ENCODE results near the gene LGALS1.
A peak's percentile ranks its signal among the peaks of the same experiment; 100 is the strongest.
"Not testable (repeated sequence)": the region's sequence is repeated elsewhere in the genome, so short reads cannot be mapped to it uniquely, and the experiment has no call there.

LGALS1 gene

DNA sequence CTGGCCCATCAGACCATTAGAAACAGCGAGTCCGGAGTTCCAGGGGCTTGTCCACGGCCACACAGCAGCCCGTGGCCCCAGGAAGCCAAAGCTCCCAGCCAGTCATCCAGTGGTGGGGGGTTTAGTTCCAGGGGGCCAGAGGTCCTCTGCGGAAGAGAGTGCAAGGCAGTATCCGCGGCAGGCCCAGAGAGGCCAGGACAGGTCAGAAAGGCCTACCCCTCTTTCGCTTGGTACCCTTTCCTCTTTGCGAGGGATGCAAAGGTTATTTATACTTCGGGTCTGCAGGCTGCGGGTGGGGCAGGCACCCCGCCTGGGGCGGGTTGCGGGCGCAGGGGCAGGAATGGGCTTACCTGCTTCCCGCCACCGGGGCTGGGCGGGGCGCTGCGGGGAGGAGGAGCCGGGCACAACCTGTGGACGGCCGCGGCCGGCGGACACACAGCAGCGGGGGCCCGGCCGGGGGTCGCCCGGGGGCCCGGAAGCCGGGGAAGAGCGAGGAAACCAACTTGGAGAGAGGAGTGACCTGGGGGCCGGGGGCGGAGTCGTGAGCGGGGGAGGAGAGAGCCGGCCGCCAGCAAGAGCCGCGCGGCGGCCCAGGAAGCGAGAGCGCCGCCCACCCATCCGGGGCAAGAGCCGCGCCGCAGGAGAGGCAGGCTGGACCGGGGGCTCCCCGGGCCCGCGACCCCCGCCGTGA lies 36.2 kb upstream of the LGALS1 start, which contains the start of gene SH3BP1:
SH3BP1 (plus strand) TSS at position 600 of the 691 bp plus-strand sequence. CDS start 119 bp downstream, outside the sequence.
- DNase-seq (ENCODE audit: low spot score) = peak; percentile 83

DNA sequence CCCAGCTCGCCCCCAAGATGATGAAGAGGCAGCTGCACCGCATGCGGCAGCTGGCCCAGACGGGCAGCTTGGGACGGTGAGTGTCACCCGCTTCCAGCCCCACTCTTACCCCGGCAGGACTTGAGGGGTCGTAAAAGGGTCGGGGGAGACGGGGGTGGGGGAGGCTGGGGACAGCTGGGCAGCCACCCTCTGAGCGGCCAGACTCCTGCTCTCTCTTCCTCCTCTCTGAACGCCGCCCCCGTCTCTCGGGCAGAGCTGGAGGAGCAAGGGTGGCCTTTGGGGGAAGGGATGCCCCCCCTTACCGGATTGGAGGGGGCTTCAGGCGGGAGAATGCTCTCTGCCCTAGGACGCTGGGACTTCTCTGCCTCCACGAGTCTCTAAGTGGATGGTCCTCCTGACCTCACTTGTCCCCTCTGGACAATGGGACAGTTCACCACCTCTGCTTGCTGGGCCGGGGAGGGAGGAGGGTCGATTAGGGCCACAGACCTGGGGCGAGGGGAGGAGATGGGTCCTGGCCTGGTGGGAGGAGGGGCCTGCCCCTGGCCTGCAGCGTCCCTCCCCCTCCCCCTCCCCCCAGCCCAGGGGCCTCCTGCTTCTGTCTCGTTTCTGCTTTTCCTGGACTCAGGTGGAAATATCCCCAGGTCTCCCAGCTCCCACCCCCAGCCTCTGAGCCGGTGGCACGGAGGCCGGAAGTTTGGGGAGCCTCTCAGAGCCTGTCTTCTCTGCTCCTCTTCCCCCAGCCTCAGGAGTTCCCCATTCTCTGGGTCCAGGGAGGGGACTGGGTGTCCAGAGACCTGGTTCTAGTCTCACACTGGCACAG lies 35.5 kb upstream of the LGALS1 start:
- peak; percentile 71 for DNase-seq (ENCODE audit: low spot score)

DNA sequence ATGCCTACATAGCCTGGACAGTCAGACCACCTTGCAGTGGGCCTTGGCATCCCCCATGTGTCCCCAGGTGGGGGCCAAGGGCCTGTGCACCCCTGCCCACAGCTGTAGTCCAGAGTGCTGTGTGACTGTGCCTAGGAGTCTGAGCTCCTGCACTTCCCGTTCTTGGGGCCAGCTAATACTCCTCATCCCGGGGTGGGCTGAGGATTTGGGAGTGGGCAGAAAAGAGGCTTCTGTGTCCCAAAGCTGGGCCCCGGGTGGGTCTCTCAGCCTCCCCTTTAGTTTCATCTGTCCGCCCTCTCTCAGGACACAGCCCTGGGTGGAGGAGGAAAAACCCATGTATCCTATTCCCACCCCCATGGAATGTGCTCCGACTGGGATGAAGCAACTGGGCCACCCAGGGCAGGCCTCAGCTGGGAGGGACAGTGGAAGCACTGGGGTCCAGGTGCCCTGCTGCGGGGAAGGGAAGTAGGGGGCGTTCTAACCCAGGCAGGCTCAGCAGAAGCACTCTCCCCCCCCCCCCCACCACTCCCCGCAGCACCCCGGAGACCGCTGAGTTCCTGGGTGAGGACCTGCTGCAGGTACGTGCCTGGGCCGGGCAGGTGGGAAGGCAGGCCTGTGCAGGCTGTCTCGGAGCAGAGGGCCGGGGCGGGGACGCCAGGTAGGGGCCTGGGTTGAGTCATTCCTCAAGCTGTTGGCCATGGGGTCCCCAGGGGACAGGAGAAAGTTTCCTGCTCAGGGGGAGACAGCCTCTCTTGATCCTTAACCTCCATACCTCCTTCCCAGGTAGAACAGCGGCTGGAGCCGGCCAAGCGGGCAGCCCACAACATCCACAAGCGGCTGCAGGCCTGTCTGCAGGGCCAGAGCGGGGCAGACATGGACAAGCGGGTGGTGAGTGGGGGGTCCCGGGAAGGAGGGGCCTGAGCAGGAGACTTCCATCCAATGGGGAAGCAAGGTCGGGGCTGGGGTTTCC lies 34.6 kb upstream of the LGALS1 start:
- no peak for DNase-seq (ENCODE audit: low spot score)

DNA sequence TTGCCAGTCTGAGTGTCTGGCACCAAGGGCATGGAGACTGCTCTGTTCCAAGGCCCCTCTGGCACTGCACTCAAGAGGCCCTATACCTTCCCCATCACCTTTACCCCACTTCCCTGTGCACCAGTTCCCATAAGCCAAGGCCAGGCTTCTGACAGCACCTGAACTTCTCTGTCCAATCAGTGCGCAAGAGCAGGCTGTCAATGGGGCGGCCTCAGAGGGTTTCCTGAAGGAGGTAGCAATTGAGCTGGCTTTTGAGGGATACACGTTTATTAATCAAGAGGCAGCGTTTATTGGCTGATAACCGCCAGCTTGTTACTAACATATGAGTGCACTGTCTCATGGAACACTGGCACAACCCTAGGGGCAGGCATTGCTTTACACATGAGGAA lies 33.9 kb upstream of the LGALS1 start:
- no peak for DNase-seq (ENCODE audit: low spot score)

DNA sequence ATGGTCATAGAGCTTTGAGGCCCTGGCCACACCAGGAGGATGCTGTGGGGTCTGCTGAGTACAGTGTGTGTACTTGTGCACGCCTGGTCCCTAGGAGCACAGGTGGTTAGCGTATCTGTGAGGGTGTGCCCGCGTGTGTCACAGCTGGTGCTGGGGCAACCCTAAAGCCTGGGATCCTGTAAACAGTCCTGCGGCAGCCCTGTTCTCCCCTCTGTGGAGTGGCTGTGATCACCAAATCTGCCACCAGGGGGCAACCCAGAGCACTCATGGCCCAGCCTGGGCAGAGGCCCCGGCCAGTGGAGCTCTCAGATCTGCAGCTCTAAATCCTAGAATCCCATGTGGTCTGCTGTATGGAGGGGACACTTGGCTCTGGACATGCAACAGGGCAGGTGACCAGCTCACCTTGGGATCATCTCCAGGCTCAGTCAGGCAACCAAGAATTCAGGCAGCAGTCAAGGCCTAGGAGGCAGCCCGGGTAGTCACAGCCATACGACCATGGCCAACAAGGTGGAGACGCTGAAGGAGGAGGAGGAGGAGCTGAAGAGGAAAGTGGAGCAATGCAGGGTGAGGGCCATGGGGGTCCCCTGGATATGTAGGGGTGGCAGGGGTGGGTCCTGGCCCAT lies 32.1 kb upstream of the LGALS1 start:
- DNase-seq (ENCODE audit: low spot score) = peak; percentile 89

DNA sequence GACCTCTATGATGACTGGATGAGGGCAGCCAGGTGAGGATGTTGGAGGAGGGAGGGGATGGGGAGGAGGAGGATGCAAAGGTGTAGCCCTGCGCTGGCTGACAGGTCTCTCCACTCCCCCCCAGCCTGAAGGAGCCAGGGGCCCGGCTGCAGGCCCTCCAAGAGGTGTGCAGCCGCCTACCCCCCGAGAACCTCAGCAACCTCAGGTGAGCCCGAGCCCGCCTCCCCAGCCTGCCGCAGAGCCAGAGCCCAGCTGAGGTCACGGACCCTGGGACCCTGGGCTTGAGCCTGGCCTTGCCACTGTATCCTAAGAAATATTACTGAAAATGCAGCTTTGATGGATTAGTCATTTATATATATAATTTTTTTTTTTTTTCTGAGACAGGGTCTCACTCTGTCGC lies 28.1 kb upstream of the LGALS1 start:
- no peak for DNase-seq (ENCODE audit: low spot score)

DNA sequence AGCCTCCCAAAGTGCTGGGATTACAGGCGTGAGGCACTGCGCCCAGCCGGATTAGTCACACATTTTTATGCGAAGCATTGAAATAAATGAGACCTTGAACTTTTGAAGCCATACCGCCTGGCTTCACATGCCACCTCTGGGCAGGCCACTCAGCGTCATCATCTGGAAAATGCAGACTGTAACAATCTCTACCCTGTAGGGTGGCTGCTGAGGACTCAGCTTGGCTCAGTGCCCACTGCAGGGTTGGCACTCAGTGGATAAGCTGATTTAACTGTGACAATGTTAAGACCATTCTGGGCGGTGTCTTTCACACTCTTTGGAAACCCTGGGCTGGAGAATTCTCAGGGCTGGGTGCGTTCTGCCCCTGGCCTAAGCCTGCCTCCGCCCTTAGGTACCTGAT lies 27.5 kb upstream of the LGALS1 start:
- DNase-seq (ENCODE audit: low spot score) = no peak

DNA sequence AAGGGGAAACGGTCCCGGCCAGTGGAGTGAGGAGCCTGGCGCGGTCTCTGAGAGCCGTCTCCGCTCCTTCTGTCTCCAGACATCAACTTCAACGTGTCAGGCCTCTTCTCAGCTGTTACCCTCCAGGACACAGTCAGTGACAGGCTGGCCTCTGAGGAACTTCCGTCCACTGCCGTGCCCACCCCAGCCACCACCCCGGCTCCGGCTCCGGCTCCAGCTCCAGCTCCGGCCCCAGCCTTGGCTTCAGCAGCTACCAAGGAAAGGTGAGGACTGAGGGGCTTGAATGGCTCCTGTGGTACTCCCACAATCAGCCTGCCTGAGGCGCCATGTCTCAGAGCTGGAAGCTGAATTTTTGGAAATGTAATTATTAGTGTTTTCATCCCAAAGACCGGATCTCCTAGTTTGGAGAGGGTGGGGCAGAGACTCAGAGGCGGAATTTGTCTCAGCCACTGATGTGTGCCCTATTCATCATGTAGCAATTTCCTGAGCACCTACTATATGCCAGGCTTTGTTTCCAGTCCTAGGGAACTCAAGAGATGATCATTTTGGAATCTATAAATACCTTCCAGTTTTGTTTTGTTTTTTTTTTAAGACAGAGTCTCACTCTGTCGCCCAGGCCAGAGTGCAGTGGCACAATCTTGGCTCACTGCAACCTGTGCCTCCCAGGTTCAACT lies 24.8 kb upstream of the LGALS1 start:
- no peak for DNase-seq (ENCODE audit: low spot score)

DNA sequence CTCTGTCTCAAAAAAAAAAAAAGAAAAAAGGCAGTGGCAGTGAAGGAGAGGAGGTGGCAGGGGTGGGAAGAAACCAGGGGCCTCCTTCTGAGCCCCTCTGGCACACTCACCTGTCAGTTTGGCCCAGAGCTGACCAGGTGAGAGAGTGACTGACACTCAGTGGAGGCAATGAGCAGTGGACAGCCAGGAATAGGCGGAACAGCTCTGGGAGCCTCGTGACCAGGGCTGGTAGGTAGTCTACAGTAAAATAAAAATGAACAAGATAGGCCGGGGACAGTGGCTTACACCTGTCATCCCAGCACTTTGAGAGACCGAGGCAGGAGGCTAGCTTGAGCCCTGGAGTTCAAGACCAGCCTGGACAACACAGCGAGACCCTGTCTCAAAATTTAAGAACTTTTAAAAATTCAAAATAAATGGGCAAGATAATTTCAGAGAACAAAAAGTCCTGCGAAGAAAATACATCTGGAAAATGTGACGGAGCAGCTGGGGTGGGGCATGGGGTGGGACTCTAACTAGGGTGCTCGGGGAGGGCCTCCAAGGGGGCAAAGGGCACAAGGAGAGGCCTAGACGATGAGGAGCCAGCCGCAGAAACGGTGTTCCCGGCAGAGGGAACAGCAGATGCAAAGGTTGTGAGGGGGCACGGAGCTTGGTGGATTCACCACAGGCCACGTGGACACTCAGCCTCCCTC lies 20.7 kb upstream of the LGALS1 start:
- no peak for DNase-seq (ENCODE audit: low spot score)

DNA sequence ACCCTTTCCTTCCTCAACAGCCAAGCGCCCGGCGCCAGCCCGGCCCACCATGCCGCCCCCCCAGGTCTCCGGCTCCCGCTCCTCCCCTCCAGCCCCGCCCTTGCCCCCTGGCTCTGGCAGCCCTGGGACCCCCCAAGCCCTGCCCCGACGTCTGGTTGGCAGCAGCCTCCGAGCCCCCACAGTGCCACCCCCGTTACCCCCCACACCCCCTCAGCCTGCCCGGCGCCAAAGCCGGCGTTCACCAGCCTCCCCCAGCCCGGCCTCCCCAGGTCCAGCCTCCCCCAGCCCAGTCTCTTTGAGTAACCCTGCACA lies 20.2 kb upstream of the LGALS1 start:
- DNase-seq (ENCODE audit: low spot score) = no peak

DNA sequence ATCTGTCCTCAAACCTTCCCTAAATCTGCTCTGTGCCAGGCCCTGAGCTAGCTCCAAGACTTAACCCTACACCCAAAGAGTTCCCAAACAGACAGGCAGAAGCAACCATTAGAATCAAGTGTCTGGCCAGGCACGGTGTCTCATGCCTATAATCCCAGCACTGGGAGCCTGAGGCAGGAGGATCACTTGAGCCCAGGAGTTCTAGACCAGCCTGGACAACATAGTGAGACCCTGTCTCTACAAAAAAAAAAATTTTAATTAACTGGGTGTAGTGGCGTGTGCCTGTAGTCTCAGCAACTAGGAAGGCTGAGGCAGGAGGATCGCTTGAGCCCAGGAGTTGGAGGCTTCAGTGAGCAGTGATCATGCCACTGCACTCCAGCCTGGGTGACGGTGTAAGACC lies 18.9 kb upstream of the LGALS1 start:
- not testable (repeated sequence) for DNase-seq (ENCODE audit: low spot score)

DNA sequence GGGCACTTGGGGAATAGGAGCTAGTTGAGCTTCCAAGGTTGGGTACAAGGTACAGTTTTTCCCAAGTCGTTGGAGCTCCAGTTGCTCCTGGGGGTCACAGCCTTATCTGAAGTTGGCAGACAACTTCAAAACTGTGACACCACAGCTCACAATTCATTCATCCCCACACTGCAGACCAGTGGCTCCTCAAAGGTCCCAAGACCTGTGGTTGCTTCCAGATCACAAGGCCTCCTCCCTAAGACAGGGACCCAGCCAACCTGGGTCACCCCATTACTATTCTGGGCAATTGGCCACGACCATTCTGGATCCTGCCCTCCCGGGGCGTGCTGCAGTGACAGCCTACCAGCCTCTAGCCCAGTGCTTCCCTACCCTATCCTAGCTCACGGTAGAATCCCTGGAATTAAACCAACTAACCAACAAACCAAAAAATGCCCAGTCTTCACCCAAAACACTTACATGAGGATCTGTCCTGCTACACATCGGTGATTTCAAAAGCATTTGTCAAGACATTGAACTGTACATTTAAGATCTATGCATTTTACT lies 17.8 kb upstream of the LGALS1 start:
- peak; percentile 48 for DNase-seq (ENCODE audit: low spot score)

DNA sequence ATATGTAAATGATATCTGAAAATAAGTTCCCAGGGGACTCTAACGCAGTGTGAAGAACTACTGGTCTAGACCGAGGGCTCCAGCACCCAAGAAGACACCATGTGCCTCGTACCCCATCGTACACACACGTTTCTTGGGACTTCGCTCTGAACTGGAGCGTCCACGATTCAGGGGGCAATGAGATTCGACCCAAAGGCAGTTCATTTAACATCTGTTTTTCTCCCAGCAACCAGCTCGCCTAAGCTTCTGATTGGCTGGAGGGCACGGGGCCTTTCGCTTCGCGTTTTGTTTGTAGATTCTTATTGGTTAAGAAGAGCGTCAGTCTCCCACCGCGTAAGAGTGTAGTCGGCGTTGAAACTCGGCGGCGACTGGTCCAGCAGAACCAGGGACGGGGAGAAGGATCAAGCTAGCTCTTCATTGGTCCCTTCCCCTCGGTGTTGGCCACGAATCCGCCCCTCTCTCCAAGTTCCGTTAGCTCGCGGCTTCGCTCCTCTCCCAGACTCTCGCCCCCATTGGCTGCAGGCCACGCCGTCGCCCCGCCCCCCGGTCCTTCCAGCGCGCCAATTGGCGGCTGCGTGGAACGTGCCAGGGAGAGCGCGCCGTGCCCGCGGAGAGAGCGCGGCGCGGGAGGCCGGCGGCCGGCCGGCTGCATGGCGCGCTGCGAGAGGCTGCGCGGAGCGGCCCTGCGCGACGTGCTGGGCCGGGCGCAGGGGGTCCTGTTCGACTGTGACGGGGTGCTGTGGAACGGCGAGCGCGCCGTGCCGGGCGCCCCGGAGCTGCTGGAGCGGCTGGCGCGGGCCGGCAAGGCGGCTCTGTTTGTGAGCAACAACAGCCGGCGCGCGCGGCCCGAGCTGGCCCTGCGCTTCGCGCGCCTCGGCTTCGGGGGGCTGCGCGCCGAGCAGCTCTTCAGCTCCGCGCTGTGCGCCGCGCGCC lies 17.0 kb upstream of the LGALS1 start, which contains the start of gene PDXP:
PDXP (plus strand) TSS at position 591 of the 933 bp plus-strand sequence; CDS start at position 651, 60 bp downstream.
- DNase-seq (ENCODE audit: low spot score) = peak; percentile 99

DNA sequence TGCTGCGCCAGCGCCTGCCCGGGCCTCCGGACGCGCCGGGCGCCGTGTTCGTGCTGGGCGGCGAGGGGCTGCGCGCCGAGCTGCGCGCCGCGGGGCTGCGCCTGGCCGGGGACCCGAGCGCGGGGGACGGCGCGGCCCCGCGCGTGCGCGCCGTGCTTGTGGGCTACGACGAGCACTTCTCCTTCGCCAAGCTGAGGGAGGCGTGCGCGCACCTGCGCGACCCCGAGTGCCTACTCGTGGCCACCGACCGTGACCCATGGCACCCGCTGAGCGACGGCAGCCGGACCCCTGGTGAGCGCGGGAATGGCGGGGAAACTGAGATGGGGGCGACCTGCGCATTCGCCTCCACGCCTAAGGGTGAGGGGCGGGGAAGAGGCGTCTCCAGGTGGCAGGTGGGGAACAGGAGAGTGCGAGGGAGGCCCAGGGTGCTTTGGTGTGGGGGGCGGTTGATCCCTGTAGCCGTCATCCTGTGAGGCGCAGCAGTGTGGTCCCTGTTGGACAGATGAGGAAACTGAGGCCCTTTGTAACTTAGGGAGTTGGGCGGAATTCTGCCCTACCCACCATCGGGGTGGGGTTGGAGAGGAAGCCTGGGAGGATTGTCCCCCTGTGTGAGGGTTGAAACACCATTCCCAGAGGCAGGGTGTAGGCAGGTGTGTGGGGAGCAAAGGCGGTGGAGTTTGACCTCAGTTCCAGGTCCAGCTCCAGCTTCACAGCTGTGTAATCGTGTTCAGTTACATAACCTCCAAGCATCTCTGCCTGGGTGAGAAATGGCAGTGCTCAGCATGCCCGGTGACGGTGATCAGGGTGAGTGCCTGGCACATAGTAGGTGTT lies 16.2 kb upstream of the LGALS1 start:
- no peak for DNase-seq (ENCODE audit: low spot score)

DNA sequence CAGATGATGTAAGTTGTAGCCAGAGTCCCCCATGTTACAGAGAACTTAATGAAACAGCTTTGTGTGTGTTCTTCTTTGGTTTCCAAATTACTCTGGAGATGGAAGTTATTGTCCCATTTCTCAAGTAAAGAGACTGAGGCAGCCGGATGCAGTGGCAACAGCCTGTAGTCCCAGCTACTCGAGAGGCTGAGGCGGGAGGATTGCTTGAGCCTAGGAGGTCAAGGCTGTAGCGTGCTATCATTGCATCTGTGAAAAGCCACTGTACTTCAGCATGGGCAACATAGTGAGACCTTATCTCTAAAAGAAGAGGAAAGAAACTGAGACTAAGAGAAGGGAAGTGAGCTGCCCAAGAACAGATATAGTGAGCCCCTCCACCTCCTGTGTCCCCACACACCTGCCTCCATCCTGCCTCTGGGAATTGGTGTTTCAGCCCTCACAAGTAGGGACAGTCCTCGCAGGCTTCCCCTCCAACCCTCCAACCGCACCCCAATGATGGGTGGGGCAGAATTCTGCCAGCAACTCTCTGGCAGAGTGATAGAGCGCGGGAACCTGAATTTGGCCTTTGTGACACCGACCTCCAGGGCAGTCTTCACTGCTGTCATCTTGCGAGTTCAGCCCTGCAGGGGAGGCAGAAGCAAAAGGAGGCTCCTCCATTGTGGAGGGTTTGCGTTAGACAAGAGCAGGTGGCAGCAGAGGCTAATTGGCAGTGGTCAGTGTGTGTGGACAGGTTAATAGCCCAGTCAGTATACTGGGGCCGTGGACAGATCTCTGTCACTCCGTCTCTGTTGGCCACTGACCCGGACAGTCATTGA lies 15.3 kb upstream of the LGALS1 start:
- no peak for DNase-seq (ENCODE audit: low spot score)

DNA sequence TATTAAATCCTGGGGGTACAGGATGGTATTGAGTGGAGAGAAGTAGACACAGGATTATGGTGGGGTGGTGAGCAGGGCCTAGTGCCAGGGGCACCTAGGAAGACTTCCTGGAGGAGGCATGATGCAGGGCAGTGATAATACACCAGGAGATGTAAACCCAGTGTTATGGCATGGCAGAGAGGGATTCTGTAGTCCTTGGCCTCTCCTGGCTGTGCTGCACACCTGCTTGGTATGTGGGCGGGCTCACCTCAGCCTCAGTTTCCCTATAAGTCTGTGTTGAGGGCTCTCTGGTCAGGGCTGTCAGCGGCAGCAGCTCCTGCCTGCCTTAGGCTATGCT lies 14.8 kb upstream of the LGALS1 start:
- no peak for DNase-seq (ENCODE audit: low spot score)

DNA sequence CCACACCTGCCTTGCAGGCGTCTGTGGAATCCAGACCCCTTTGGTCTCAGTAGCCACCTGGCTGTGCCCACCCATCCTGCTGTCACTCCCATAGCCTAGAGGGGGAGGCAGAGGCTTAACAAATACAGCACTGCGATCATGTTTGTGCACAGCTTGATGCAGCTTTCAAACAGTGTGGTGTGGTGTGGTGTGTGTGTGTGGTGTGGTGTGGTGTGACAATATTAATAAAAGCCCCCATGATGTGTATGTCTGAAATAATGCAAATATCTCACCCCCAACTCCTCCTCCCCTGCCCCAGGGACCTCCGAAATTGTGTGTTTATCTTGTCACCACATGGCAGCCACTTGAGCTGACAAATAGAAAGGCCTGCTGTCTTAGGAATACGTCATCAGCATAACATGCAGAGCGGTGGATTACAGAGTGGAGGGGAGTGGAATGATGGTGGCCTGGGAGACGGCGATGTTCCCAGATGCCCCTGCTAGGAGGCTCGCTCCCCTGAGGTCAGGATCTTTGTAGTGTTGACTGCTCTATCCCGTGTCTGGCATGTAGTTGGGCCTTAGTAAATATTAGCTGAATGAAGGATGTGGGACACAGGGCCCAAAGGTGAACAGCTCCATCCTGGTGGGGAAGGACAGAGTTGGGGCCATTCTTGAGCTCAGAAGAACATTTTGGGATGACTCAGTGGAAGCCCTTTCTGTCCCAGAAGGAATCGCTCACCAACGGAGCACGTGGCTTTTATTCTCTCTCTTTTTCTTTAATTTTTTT lies 14.1 kb upstream of the LGALS1 start:
- no peak for DNase-seq (ENCODE audit: low spot score)
